Kidney tubule cell (primary cell): ENCODE results near the gene RPLP2.

Experiments used
- DNase-seq: peaks from one replicate; pipeline ENCODE4 v3.0.0-alpha.2; 2018; ENCODE audit warnings: low spot score

The RPLP2 gene

DNA sequence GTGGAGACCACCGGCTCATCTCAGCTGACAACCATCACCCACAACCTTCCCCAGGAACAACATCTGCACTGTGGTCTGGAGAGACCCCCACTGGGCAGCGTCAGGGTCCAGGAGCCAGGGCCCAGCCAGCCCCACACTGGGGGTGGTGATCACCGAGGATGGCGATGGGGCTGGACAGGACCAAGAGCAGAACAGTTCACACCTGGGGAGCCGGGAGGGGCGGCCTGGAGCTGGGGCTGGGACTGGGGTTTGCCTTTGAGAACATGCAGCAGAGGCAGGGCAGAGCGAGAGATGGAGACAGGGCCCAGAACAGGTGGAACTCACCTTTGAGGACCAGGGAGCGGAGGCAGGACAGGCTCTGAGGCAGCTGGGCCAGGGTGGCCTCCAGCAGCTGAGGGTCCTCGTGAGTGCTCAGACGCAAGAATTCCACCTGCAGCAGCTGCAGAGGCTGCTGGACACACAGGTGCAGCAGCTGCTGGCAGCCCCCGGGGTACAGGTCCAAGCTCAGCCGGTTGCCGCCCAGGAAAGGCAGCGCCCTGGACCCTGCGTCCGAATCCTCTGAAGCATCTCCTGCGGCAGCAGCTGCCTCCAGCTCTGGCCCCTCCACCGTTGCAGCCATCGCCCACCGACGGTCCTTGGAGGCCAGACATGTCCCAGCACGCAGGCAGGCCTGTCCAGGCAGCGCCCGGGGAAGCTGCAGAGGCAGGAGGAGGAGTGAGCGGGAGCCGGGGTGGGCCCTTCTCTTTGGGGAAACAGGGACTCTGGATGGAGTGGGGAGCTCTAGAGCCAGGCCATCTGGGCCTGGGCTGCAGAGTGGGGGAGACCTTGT is 5.8 kb upstream of the RPLP2 start:
- DNase-seq, result no peak

DNA sequence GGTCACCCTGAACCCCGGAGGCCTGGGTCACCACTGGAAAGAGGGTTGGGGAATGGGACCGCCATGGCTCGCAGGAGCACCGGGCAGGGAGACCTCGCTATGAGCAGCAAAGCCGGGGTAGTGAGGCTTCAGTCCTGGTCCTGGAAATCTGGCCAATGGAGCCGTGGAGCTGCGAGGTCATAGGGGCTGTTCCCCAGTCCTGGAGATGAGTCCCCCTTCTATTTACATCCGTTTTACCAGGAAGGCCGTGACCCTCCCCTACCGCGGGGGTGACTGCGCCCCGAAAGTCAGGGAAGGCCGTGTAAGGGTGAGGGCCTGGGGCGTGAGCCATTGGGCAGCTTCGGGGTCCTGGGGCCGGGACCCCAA is 5.2 kb upstream of the RPLP2 start:
- no peak for DNase-seq

GRCh38 chr11:808427-809286 is 1.1 kb upstream of the RPLP2 start:
- no peak for DNase-seq

DNA sequence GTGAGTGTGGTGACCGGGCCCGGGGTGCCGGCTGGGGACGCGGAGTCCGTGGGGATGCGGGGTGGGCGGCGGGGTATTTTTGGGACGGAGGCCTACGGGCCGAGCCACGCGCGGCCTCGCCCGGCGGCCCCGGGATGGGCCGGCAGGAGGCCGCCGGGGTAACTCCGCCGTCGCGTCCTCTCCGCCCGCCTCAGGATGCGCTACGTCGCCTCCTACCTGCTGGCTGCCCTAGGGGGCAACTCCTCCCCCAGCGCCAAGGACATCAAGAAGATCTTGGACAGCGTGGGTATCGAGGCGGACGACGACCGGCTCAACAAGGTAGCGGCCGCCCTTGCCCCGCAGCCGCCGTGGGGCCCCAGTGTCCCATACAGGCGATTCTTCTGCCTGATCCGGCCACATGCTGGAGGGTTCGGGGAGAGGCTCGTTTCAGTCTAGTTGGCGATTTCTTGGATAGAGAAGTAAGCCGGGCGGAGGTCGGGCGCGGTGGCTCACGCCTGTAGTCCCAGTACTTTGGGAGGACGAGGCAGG is 337 bp downstream of the RPLP2 start:
- no peak for DNase-seq

DNA sequence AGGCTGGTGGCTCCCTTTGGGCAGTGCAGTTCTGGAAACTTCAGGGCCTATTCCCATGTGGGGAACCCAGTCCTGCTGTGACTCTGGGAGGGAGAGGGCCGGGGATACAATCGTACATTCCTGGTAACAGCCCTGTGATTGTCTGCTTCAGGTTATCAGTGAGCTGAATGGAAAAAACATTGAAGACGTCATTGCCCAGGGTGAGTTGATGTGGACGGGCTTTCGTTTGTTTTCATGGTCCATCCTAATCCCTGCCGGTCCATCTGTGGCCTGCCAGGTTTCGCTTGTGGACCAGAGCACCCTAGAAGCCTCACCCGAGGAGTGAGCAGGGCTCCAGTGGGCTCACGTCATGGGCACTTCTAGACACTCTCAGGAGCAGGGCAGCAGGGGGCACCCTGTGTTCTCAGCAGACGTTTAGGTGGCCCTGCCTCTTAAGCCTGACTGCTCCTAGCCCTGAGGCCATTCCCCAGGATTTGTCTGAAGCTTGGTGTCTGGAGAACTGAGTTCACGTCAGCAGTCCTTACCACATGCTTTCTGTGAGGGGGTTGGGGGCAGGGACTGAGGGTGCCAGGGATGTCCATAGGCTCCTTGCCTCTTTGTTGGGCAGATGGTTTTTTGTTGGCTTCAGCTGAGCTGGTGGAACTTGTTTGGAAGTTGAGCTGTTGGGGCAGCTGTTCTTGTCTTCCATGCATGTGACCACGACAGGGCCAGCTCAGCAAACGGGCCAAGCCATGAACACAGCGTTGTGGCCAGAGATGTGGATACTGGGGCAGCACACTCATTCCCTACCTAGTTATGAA is 1.9 kb downstream of the RPLP2 start:
- peak; percentile 35 for DNase-seq

DNA sequence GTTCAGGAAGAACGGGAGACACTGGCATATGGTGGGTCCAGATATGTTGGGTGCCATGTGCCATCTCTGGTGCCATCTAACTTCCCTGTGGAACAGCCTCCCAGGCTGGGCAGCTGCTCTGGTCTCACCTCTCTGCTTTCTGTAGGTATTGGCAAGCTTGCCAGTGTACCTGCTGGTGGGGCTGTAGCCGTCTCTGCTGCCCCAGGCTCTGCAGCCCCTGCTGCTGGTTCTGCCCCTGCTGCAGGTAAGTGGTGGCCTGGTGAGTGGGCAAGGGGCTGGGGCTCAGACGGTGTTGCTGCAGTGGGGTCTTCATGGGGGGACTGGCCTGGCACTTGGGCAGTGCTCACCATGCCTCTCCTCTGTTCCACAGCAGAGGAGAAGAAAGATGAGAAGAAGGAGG is 2.6 kb downstream of the RPLP2 start:
- DNase-seq, result no peak

GRCh38 chr11:813072-813455 is 3.3 kb downstream of the RPLP2 start:
- no peak for DNase-seq

GRCh38 chr11:813456-814096 is 3.8 kb downstream of the RPLP2 start:
- no peak for DNase-seq

GRCh38 chr11:815675-816432 is 6.1 kb downstream of the RPLP2 start:
- DNase-seq, result no peak

- DNase-seq, result no peak
These were observed 6.6 kb downstream of the RPLP2 start for GRCh38 chr11:816433-816779.

DNA sequence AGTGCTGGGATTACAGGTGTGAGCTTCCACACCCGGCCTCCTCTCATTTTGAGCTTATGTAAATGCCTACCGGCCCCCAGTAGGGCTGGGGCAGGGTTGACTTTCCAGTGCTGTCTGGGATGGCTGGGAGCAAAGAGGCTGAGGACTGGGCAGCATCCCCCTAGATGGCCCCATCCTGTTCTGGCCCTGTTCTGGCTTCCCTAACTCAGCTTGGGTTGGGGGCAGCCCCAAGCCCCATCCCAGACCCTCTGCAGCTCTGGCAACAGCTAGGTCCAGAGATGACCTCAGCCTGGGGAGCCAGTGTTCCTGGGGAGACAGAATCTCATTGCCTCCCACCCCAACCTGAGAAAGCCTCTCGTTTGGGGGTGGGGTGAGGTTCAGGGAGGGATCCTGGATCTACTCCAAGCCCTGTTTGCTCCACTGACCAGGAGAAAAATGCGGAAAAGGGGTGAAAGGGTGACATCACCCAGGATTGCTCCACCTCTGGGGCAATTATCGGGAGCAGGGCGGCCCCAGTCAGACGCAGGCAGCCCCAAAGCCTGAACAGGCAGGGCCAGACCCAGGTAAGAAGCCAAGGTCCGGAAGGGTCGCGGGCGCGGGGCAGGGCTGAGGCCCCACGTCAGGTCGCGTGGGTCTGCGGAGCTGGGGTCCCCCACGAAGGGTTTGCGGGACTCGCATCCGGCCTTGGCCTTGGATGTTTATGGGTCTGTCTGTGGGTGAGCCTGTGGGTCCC is 8.8 kb downstream of the RPLP2 start, which contains the start of gene PNPLA2:
Gene PNPLA2, plus strand, starts transcription at position 519 of the 733 bp plus-strand sequence. CDS start 805 bp downstream, outside the sequence.
- peak; percentile 90 for DNase-seq

GRCh38 chr11:819129-819931 is 9.6 kb downstream of the RPLP2 start:
- peak; percentile 89 for DNase-seq

GRCh38 chr11:819943-820649 is 10.3 kb downstream of the RPLP2 start:
- DNase-seq, result peak; percentile 90

DNA sequence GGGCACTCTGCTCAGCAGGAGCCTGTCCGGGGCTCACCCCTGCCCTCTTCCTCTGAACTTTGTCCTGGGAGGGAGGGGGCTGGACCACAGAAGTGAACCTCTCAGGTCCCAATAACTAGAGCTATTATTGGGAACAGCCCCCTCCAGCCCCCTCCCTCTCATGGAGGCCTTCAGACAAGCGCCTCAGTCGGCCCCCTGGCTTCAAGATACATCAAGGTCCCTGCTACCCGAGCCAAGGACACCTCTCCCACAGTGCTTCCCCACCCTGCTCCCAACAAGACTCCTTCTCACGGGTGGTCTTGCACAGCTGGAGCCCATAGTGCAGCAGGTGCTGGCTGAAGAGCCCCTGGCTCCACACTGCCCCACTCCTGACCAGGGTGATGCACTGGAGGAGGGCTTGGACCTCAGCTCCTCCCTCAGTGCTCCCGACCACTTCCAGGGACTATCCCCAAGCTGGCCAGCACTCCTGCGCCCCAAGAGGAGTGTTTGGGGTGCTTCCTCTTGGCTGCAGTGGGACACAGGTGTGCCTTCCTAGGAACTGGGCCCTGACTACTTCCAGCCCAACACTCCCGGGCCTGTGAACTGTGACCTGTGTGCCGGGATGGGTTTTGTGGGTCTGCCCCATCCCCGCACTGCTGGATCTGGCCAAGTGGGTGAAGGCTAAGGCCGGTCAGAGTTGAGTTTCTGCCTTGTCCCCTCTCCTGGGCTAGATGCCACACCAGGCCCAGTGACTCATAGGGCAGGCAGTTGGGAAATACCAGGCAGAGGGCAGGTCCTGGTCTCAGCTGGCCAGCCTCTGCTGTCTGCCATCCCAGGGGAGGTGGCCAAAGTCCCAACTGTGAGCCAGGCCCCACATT is 11.1 kb downstream of the RPLP2 start:
- peak; percentile 92 for DNase-seq

- DNase-seq, result no peak
These were observed 12.0 kb downstream of the RPLP2 start for GRCh38 chr11:821512-822371.

- no peak for DNase-seq
These were observed 13.9 kb downstream of the RPLP2 start for GRCh38 chr11:823441-824291.
